Stimulated activated naive CD8-positive, alpha-beta T cell treated with anti-CD3 and anti-CD28 coated beads, Interleukin-15, Interleukin-2, amounts not matched to agents 100 ng/mL and 50 ng/mL, for 24 hours (primary cell): ENCODE results near the gene REELD1.

ENCODE experiments used
- H3K27ac Mint-ChIP-seq: one replicate; pipeline ENCODE4 v1.8.0; 2021; ENCODE audit warnings: mild to moderate bottlenecking, mixed read lengths
- H3K27me3 Mint-ChIP-seq: one replicate; pipeline ENCODE4 v1.8.0; 2021; ENCODE audit warnings: mixed read lengths
- H3K36me3 Mint-ChIP-seq: one replicate; pipeline ENCODE4 v1.8.0; 2021; ENCODE audit warnings: low read depth, mixed read lengths
- H3K4me1 Mint-ChIP-seq: one replicate; pipeline ENCODE4 v1.8.0; 2021; ENCODE audit warnings: low read depth, mixed read lengths
- H3K4me3 Mint-ChIP-seq: one replicate; pipeline ENCODE4 v1.8.0; 2021; ENCODE audit warnings: mild to moderate bottlenecking, mixed read lengths
- H3K9me3 Mint-ChIP-seq: one replicate; pipeline ENCODE4 v1.8.0; 2021; ENCODE audit warnings: mixed read lengths

REELD1 gene

DNA sequence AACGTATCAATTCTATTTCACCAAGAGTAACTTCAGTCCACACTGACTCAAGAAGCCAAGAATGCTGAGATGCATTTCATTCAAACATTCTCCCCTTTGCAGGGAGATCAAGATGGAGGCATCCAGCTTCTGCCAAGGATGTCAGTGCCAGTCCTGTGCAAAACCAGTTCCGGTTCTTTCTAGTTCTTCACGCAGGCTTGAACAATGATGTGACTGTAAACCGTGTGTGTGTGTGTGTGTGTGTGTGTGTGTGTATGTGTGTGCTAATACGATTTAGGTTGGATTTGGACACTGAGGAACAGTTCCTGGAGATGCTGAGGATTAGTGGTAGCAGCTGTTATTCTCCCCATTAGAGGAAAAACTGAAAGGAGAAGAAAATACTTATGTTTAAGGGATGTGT is at the start of gene REELD1:
REELD1 (plus strand) TSS at position 301 of the 400 bp plus-strand sequence. CDS start 2,415 bp downstream, outside the sequence.
- Mint-ChIP-seq H3K4me3 (no peak within 1 kb of the TSS), H3K9me3 (no peaks in the 10 kb centered on the region), H3K27me3 (no peaks in the 10 kb centered on the region), H3K27ac (peak within 1 kb of the TSS; percentile 8), H3K4me1 (no peaks in the 10 kb centered on the region), H3K36me3 (no peaks in the 10 kb centered on the region)

- Mint-ChIP-seq H3K4me3 (no peak overlapping the region), H3K27ac (no peak overlapping the region), H3K27me3 (peaks cover 17% of the 10 kb centered on the region), H3K4me1 (peaks cover 3% of the 10 kb centered on the region), H3K36me3 (no peaks in the 10 kb centered on the region), H3K9me3 (peaks cover 5% of the 10 kb centered on the region)
Measured at GRCh38 chr4:146165221-146165620, 49.1 kb upstream of the REELD1 start.

- Mint-ChIP-seq H3K9me3 (peaks cover 4% of the 10 kb centered on the region), H3K4me1 (peaks cover 3% of the 10 kb centered on the region), H3K27me3 (peaks cover 15% of the 10 kb centered on the region), H3K27ac (no peak overlapping the region), H3K4me3 (no peak overlapping the region), H3K36me3 (no peaks in the 10 kb centered on the region)
Measured at GRCh38 chr4:146165840-146166239, 48.5 kb upstream of the REELD1 start.

GRCh38 chr4:146170149-146170548 is 44.2 kb upstream of the REELD1 start:
- Mint-ChIP-seq H3K4me1 (peaks cover 13% of the 10 kb centered on the region), H3K36me3 (no peaks in the 10 kb centered on the region), H3K9me3 (no peaks in the 10 kb centered on the region), H3K27me3 (no peaks in the 10 kb centered on the region), H3K4me3 (no peak overlapping the region), H3K27ac (no peak overlapping the region)

DNA sequence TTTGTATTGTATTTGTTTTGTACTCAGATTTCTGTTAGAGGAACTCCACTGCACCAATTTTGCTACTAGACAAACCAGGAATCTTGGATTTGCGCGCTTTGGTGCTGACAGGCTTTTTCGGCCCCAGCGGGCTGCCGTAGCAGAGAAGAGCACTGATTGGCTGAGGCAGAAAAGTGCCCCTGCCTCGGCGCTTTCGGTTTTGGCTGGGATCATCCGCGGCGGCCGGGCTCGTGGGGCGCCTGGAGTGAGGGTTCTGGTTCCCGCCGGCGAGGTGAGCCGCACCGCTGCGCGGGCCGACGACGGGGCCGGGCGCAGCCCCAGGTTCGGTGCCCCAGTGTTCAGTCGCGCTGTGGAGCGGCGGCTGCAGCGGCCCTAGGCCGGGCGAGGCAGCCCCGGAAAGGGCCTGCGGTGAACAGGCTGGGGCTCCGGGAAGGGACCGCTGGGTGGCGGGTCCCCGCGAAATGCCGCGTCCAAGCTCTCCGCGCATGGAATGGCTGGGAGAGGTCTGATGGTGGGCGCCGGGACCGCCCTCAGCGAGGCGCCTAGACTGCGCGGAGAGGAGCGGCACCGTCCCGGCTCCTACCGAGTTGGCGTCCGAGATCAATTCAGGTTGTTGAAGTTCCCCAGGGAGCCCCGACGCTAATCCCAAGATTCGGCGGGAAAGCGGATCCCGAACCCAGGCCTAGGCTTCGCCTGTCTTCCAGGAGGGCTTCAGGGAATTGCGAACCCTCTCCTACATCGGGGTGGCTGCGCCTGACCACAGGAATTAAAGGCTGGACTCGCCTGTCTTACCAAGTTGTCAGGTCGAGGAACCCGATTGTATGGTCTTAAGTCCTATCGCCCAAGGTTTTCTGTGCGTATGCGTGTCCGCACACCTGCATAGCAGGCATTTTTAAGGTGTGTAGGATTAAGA is 38.5 kb upstream of the REELD1 start, which contains the start of gene LSM6:
LSM6 (plus strand) TSS at position 178 of the 913 bp plus-strand sequence. CDS start 7,204 bp downstream, outside the sequence.
- H3K27me3 Mint-ChIP-seq, result no peaks in the 10 kb centered on the region
- H3K4me3 Mint-ChIP-seq, result peak within 1 kb of the TSS; percentile 81
- H3K9me3 Mint-ChIP-seq, result no peaks in the 10 kb centered on the region
- H3K4me1 Mint-ChIP-seq, result peaks cover 54% of the 10 kb centered on the region
- peaks cover 11% of the 10 kb centered on the region for H3K36me3 Mint-ChIP-seq
- H3K27ac Mint-ChIP-seq, result peak within 1 kb of the TSS; percentile 74

DNA sequence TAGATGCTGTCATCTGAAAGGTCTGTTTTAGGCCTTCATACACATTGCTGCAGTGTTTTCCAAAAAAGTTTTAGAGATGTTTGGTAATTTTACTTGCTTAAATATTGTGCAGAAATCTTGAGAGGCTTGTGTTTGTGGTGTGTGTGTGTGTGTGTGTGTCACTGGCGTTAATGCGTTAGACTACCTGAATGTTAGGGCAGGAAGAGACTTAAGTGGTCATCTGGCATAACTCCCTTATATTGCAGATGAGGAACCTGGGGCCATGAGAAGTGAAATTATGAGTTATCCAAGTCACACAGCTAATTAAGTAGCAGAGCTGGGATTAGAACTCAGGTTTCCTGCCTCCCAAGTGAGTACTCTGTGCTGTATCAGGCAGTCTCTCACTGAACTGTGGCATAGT is 37.4 kb upstream of the REELD1 start:
- Mint-ChIP-seq H3K27me3 (no peaks in the 10 kb centered on the region), H3K9me3 (no peaks in the 10 kb centered on the region), H3K4me1 (peaks cover 60% of the 10 kb centered on the region), H3K36me3 (peaks cover 17% of the 10 kb centered on the region), H3K4me3 (peak overlapping the region; percentile 81), H3K27ac (peak overlapping the region; percentile 53)

DNA sequence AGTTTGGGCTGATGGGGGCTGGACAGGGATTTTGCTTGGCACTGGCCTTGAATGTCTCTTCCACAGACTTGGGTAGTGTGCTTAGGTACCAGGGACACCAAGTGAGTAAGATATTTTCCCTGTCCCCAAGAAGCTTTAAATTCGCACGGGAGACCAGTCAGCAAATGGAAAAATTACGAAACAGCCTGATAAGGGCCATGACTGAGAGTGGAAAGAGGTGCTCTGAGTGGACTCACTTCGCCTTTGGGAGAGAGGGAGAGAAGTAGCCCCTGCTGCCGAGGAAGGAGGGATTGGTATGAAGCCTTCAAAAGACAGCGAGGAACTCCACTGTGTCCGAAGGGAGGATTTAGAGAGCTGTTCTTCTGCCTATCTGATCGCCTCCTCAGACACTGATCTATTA is 36.2 kb upstream of the REELD1 start:
- Mint-ChIP-seq H3K4me3 (no peak overlapping the region), H3K27me3 (no peaks in the 10 kb centered on the region), H3K27ac (peak overlapping the region; percentile 65), H3K4me1 (peaks cover 66% of the 10 kb centered on the region), H3K36me3 (peaks cover 19% of the 10 kb centered on the region), H3K9me3 (no peaks in the 10 kb centered on the region)

DNA sequence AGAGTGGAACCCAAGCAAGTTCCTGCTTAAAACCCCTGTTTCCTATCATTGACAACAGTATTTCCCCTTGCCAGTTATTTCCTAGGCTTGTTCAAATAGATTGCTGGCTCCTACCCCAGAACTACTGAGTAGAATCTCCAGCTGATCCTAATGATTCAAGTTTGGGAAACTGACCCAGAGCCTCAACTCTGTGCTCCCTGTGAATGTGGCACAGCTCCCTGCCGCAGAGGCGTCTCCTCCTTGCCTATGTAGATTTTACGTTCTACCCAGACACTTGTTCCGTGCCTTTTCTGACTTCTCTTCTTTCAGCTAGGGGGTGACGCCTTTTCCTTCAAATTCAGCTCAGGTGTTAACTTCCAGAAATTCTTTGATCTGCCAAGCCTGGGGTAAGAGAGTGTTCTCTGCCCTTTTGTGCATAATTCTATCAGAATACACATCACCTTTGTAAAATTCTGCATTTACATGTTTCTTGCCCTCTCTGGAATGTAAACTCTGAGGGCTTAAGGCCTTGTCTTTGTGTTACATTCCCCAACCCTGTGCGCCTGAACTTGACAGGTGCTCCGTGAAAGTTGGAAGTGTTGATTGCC is 34.5 kb upstream of the REELD1 start:
- H3K27me3 Mint-ChIP-seq, result no peaks in the 10 kb centered on the region
- H3K9me3 Mint-ChIP-seq, result no peaks in the 10 kb centered on the region
- peaks cover 26% of the 10 kb centered on the region for H3K36me3 Mint-ChIP-seq
- H3K4me1 Mint-ChIP-seq, result peaks cover 58% of the 10 kb centered on the region
- no peak overlapping the region for H3K4me3 Mint-ChIP-seq
- no peak overlapping the region for H3K27ac Mint-ChIP-seq

- Mint-ChIP-seq H3K9me3 (no peaks in the 10 kb centered on the region), H3K4me1 (peaks cover 45% of the 10 kb centered on the region), H3K27me3 (no peaks in the 10 kb centered on the region), H3K4me3 (no peak overlapping the region), H3K27ac (no peak overlapping the region), H3K36me3 (peaks cover 50% of the 10 kb centered on the region)
Measured at GRCh38 chr4:146182443-146182842, 31.9 kb upstream of the REELD1 start.

- Mint-ChIP-seq H3K4me3 (no peak overlapping the region), H3K27me3 (no peaks in the 10 kb centered on the region), H3K9me3 (no peaks in the 10 kb centered on the region), H3K4me1 (peaks cover 38% of the 10 kb centered on the region), H3K27ac (no peak overlapping the region), H3K36me3 (peaks cover 52% of the 10 kb centered on the region)
Measured at GRCh38 chr4:146183209-146183608, 31.1 kb upstream of the REELD1 start.

DNA sequence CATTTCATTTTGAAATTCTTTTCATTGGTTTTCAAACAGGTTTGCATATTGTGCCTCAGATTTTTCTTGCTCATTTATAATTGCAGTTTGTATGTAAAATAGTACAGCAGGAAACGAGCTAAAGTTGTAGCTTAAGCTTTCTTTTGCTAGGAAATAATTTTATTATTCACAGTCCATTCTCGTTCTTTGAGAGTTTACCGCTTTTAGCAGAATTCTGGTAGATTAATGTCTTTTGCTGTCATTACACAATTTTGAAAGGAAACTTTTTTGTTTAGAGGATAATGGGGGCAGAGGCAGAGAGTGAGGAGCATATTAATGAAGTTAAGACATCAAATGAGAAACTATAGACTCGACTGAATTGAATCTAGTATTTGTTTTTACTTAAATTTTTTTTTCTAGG is 28.3 kb upstream of the REELD1 start:
- no peaks in the 10 kb centered on the region for H3K9me3 Mint-ChIP-seq
- H3K27ac Mint-ChIP-seq, result no peak overlapping the region
- H3K4me3 Mint-ChIP-seq, result no peak overlapping the region
- H3K36me3 Mint-ChIP-seq, result peaks cover 68% of the 10 kb centered on the region
- H3K27me3 Mint-ChIP-seq, result no peaks in the 10 kb centered on the region
- H3K4me1 Mint-ChIP-seq, result peaks cover 12% of the 10 kb centered on the region

GRCh38 chr4:146186596-146186995 is 27.7 kb upstream of the REELD1 start:
- Mint-ChIP-seq H3K27ac (no peak overlapping the region), H3K9me3 (no peaks in the 10 kb centered on the region), H3K27me3 (no peaks in the 10 kb centered on the region), H3K36me3 (peaks cover 70% of the 10 kb centered on the region), H3K4me3 (no peak overlapping the region), H3K4me1 (peaks cover 8% of the 10 kb centered on the region)

- H3K4me3 Mint-ChIP-seq, result no peak overlapping the region
- no peaks in the 10 kb centered on the region for H3K4me1 Mint-ChIP-seq
- no peaks in the 10 kb centered on the region for H3K27me3 Mint-ChIP-seq
- H3K9me3 Mint-ChIP-seq, result no peaks in the 10 kb centered on the region
- no peak overlapping the region for H3K27ac Mint-ChIP-seq
- peaks cover 64% of the 10 kb centered on the region for H3K36me3 Mint-ChIP-seq
Measured at GRCh38 chr4:146190456-146190855, 23.9 kb upstream of the REELD1 start.

GRCh38 chr4:146191766-146192458 is 22.4 kb upstream of the REELD1 start:
- no peaks in the 10 kb centered on the region for H3K9me3 Mint-ChIP-seq
- no peaks in the 10 kb centered on the region for H3K27me3 Mint-ChIP-seq
- H3K4me3 Mint-ChIP-seq, result no peak overlapping the region
- H3K36me3 Mint-ChIP-seq, result peaks cover 51% of the 10 kb centered on the region
- H3K4me1 Mint-ChIP-seq, result peaks cover 5% of the 10 kb centered on the region
- H3K27ac Mint-ChIP-seq, result no peak overlapping the region

GRCh38 chr4:146193628-146194027 is 20.7 kb upstream of the REELD1 start:
- H3K4me1 Mint-ChIP-seq, result peaks cover 5% of the 10 kb centered on the region
- H3K27ac Mint-ChIP-seq, result no peak overlapping the region
- peaks cover 36% of the 10 kb centered on the region for H3K36me3 Mint-ChIP-seq
- no peak overlapping the region for H3K4me3 Mint-ChIP-seq
- no peaks in the 10 kb centered on the region for H3K9me3 Mint-ChIP-seq
- no peaks in the 10 kb centered on the region for H3K27me3 Mint-ChIP-seq
